Measurements from ENCODE around the gene LSM12.
"Not testable (repeated sequence)": the region's sequence is repeated elsewhere in the genome, so short reads cannot be mapped to it uniquely, and the experiment has no call there.

GRCh38 chr17:44101858-44102257, 35.4 kb upstream of the LSM12 start:
- TF ChIP-seq CTCF, POLR2A (IDR thresholded peaks at IDR 0.05): not testable (repeated sequence)
